IMR-90 (cell line): ENCODE data around the gene CASZ1. TPM values are rescaled to one million over a fixed set of nuclear protein-coding genes. Genes with fewer than 3 reads are reported as not detected.
A peak's percentile ranks its signal among the peaks of the same experiment; 100 is the strongest.

Experiments
- ATAC-seq: fragments of 200-7000 bp; cut with Tn5 transposase; 2 replicates; pipeline ENCODE4 v1.9.1; 2020; ENCODE audit warnings: low read depth, mild to moderate bottlenecking, moderate library complexity
- BruUV-seq: library from RNA; stranded (reverse); fragments of 400-500 nt; replicated peaks from 2 replicates; lab custom pipeline; 2021; lab: Mats Ljungman, UMichigan
- CTCF ChIA-PET: fragments of 300-600 bp; formaldehyde crosslinking; extraction: SDS; loops from one replicate; lab custom pipeline; 2021; ENCODE audit warnings: antibody characterized with exemption; lab: Yijun Ruan, JAX
- POLR2A ChIA-PET: fragments of 300-600 bp; sonication (Branson Sonifier 250); formaldehyde crosslinking; loops from one replicate; lab custom pipeline; 2022; ENCODE audit warnings: antibody characterized with exemption; ENCODE audit not compliant: unreplicated experiment; lab: Charles Lee
- DNase-seq: peaks from one replicate; pipeline ENCODE4 v3.0.0; 2013
- H2AFZ ChIP-seq: replicated peaks from 2 replicates; pipeline ENCODE3; 2013; ENCODE audit warnings: low read length, mild to moderate bottlenecking; ENCODE audit not compliant: poor library complexity
- H2AK5ac ChIP-seq: 2 replicates; pipeline ENCODE4 v1.6.1; 2013; ENCODE audit warnings: low read depth, low read length, inconsistent platforms
- H2AK9ac ChIP-seq: replicated peaks from 2 replicates; pipeline ENCODE3; 2013; ENCODE audit warnings: mild to moderate bottlenecking, low read depth, low read length, moderate library complexity; ENCODE audit not compliant: poor library complexity
- H2BK120ac ChIP-seq: 2 replicates; pipeline ENCODE4 v1.6.1; 2013; ENCODE audit warnings: low read depth, low read length, inconsistent platforms
- H2BK15ac ChIP-seq: 3 replicates; pipeline ENCODE4 v1.6.1; 2013; ENCODE audit warnings: low read depth, low read length, inconsistent platforms
- H2BK20ac ChIP-seq: 2 replicates; pipeline ENCODE4 v1.6.1; 2013; ENCODE audit warnings: low read depth, mild to moderate bottlenecking, inconsistent platforms, low read length, moderate library complexity
- H2BK5ac ChIP-seq: 2 replicates; pipeline ENCODE4 v1.6.1; 2013; ENCODE audit warnings: mild to moderate bottlenecking, low read depth, low read length, inconsistent platforms; ENCODE audit not compliant: poor library complexity, severe bottlenecking
- H3K14ac ChIP-seq: replicated peaks from 2 replicates; pipeline ENCODE4 v1.6.1; 2013; ENCODE audit warnings: low read depth, low read length, inconsistent platforms
- H3K18ac ChIP-seq: 2 replicates; pipeline ENCODE4 v1.6.1; 2013; ENCODE audit warnings: low read depth, low read length, control low read depth
- H3K23ac ChIP-seq: 2 replicates; pipeline ENCODE4 v1.6.1; 2013; ENCODE audit warnings: low read depth, low read length, inconsistent platforms
- H3K27ac ChIP-seq: 2 replicates; pipeline ENCODE4 v1.5.1; 2013; ENCODE audit warnings: mild to moderate bottlenecking, control low read depth, low read length; ENCODE audit not compliant: insufficient read depth
- H3K27me3 ChIP-seq: 2 replicates; pipeline ENCODE4 v1.6.1; 2013; ENCODE audit warnings: low read length; ENCODE audit not compliant: control insufficient read depth, insufficient read depth
- H3K36me3 ChIP-seq: 2 replicates; pipeline ENCODE4 v1.6.1; 2013; ENCODE audit warnings: low read length, mixed read lengths; ENCODE audit not compliant: control insufficient read depth, insufficient read depth
- H3K4ac ChIP-seq: 2 replicates; pipeline ENCODE4 v1.6.1; 2013; ENCODE audit warnings: low read depth, low read length, inconsistent platforms
- H3K4me1 ChIP-seq: 2 replicates; pipeline ENCODE4 v1.6.1; 2013; ENCODE audit warnings: low read length, mixed read lengths; ENCODE audit not compliant: control insufficient read depth, insufficient read depth
- H3K4me2 ChIP-seq: 2 replicates; pipeline ENCODE4 v1.6.1; 2013; ENCODE audit warnings: low read depth, mild to moderate bottlenecking, control low read depth, low read length, moderate library complexity
- H3K4me3 ChIP-seq: 2 replicates; pipeline ENCODE4 v1.5.1; 2013; ENCODE audit warnings: low read depth, mild to moderate bottlenecking, control low read depth, low read length, moderate library complexity; ENCODE audit not compliant: insufficient read depth
- H3K56ac ChIP-seq: 2 replicates; pipeline ENCODE4 v1.6.1; 2013; ENCODE audit warnings: low read length, inconsistent platforms; ENCODE audit not compliant: insufficient read depth; ENCODE audit errors: extremely low read depth
- H3K79me1 ChIP-seq, 2 experiments: 2 replicates each; pipeline ENCODE4 v1.6.1; 2013; ENCODE audit warnings: low read length in 2 of 2, inconsistent platforms in 1 of 2, low read depth in 1 of 2
- H3K9ac ChIP-seq: 2 replicates; pipeline ENCODE4 v1.6.1; 2013; ENCODE audit warnings: low read depth, low read length, control low read depth
- H3K9me1 ChIP-seq: 2 replicates; pipeline ENCODE4 v1.6.1; 2013; ENCODE audit warnings: low read length, inconsistent platforms; ENCODE audit not compliant: insufficient read depth
- H3K9me3 ChIP-seq: 2 replicates; pipeline ENCODE4 v1.6.1; 2013; ENCODE audit warnings: low read length; ENCODE audit not compliant: control insufficient read depth, insufficient read depth
- H4K20me1 ChIP-seq: 2 replicates; pipeline ENCODE4 v1.6.1; 2013; ENCODE audit warnings: low read length, inconsistent platforms; ENCODE audit not compliant: insufficient read depth
- H4K5ac ChIP-seq: 2 replicates; pipeline ENCODE4 v1.6.1; 2013; ENCODE audit warnings: mild to moderate bottlenecking, low read depth, low read length, control low read depth
- H4K8ac ChIP-seq, 2 experiments: 2 replicates each; pipeline ENCODE4 v1.6.1; 2013; ENCODE audit warnings: low read depth in 2 of 2, low read length in 2 of 2, control low read depth in 1 of 2, inconsistent platforms in 1 of 2
- H4K91ac ChIP-seq: 2 replicates; pipeline ENCODE4 v1.6.1; 2013; ENCODE audit warnings: low read depth, low read length, inconsistent platforms; ENCODE audit not compliant: insufficient read depth
- FOS ChIP-seq: fragments of 150-350 bp; IDR thresholded peaks from 2 replicates; pipeline ENCODE4 v1.6.1; 2016; ENCODE audit warnings: low read depth, low read length
- MAZ ChIP-seq: IDR thresholded peaks from 2 replicates; pipeline ENCODE4 v1.6.1; 2012; ENCODE audit warnings: low read depth, mild to moderate bottlenecking, low read length, improper control_type of control experiment, moderate library complexity, borderline replicate concordance
- MXI1 ChIP-seq: IDR thresholded peaks from 2 replicates; pipeline ENCODE4 v1.6.1; 2012; ENCODE audit warnings: low read depth, mild to moderate bottlenecking, low read length, moderate library complexity, borderline replicate concordance
- SMC3 ChIP-seq: fragments of 150-350 bp; IDR thresholded peaks from 2 replicates; pipeline ENCODE4 v1.6.1; 2016; ENCODE audit warnings: low read depth, mild to moderate bottlenecking, antibody characterized with exemption, low read length, moderate library complexity
- WGBS, 2 experiments: methylation state at CpG; one replicate each; pipeline versions ENCODE4 v1.1.5 to v1.1.7; 2013; ENCODE audit warnings: missing lambda C conversion rate in 2 of 2; ENCODE audit not compliant: insufficient read length in 1 of 2; ENCODE audit errors: extremely low coverage in 2 of 2; 5-methylcytosine and 5-hydroxymethylcytosine counted together
- dilution Hi-C: fragments of 300-500 bp; cut with HindIII; formaldehyde crosslinking; loops from one replicate; pipeline ENCODE4 v1.14.3; 2018; ENCODE audit warnings: low sequenced_read_pairs; ENCODE audit not compliant: unreplicated experiment
- in situ Hi-C: fragments of 300-500 bp; cut with MboI; formaldehyde crosslinking; loops from 3 replicates; pipeline ENCODE4 v1.14.3; 2019; ENCODE audit warnings: low sequenced_read_pairs, inconsistent platforms, mixed read lengths
- intact Hi-C: fragments of 100-400 bp; cut with micrococcal nuclease; formaldehyde crosslinking; loops from 2 replicates; pipeline ENCODE4 v1.10.0; 2022
- polyA plus RNA-seq, 3 experiments: library from polyadenylated mRNA; depleted of rRNA; stranded (reverse); fragments of >200 nt; gene quantifications; 2 replicates each; pipeline ENCODE4 v1.2.3, GENCODE V29; 2012; ENCODE audit warnings: low replicate concordance in 1 of 3
- total RNA-seq: library from RNA; depleted of rRNA; stranded (reverse); fragments of >200 nt; gene quantifications from 2 replicates; pipeline ENCODE4 v1.2.3, GENCODE V29; 2012

CASZ1 gene
- total and polyA plus RNA-seq, 2 of the 4 experiments (the other 2 are of a cell fraction): 0.18 to 0.24 TPM

DNA sequence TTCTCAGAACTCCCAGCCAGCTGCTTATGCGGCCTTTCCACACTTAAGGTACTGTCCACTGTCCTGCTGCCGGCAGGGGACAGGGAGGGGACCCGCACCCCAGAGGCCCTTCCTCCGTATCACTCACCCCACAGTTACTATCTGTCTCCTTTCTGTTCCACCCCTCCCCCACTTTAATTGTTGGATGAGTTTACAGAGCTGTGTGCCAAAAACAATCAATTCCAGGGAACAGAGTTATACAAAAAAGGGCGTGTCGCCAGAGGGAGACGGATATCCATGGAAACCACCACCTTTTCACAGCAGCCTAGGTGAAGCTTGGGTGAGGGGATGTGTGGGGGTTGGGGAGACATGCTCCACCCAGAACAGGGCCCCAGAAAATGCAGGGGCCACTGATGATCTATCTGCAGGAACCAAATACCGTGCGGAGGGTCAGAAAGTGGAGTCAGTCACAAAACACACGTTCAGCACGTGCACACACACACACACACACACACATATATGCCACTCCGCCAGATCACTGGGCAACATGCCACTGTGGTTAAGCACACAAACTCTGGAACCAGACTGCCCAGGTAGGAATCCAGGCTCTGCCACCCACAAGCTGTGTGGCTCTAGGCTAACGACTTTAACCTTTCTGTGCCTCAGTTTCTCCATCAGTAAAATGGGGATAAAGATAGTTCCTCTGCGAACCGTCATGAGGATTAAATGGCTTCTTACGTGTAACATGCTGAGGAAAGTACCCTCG, 30.5 kb downstream of the CASZ1 start:
- H3K14ac ChIP-seq: no peak overlapping the region
- ATAC-seq (no peak), DNase-seq (no peak)
- no peaks in the 10 kb centered on the region for H3K79me1 ChIP-seq
- H3K27me3 ChIP-seq: peaks cover 46% of the 10 kb centered on the region
- dilution Hi-C loops: no loop called here
- H2BK15ac ChIP-seq: no peak overlapping the region
- no peak overlapping the region for H2AK5ac ChIP-seq
- in situ Hi-C loops: no loop called here
- no peak overlapping the region for H2BK20ac ChIP-seq
- H3K23ac ChIP-seq: no peak overlapping the region
- H3K9me1 ChIP-seq: no peaks in the 10 kb centered on the region; the same call in 1 of the 2 replicates
- H3K9me3 ChIP-seq: no peaks in the 10 kb centered on the region
- no peak for TF ChIP-seq FOS
- no peak for TF ChIP-seq MXI1
- no peak for TF ChIP-seq SMC3
- no peak for TF ChIP-seq MAZ
- no peak overlapping the region for H4K5ac ChIP-seq
- H3K36me3 ChIP-seq: no peaks in the 10 kb centered on the region
- ChIA-PET POLR2A (no interaction called here), CTCF (no interaction called here)
- no peak overlapping the region for H2BK120ac ChIP-seq
- H2BK5ac ChIP-seq: no peak overlapping the region
- no peak overlapping the region for H2AK9ac ChIP-seq
- no peak overlapping the region for H4K8ac ChIP-seq
- no peak overlapping the region for H3K9ac ChIP-seq
- no peaks in the 10 kb centered on the region for H3K4me1 ChIP-seq
- WGBS, 2 experiments: no CpG with 5 or more reads among the region's 17 CpGs
- no peaks in the 10 kb centered on the region for H4K20me1 ChIP-seq
- H3K4ac ChIP-seq: no peak overlapping the region
- no peak overlapping the region for H3K4me3 ChIP-seq
- no TSS peak for BruUV-seq
- H2AFZ ChIP-seq: peak overlapping the region; percentile 37
- H4K91ac ChIP-seq: no peak overlapping the region
- no peak overlapping the region for H3K18ac ChIP-seq
- no peak overlapping the region for H3K27ac ChIP-seq
- H3K56ac ChIP-seq: no peak overlapping the region
- intact Hi-C loops: no loop called here
- no peak overlapping the region for H3K4me2 ChIP-seq
